Measurements from ENCODE around the gene MTA2. TPM values are rescaled to one million over a fixed set of nuclear protein-coding genes. Genes with fewer than 3 reads are reported as not detected.
A peak's percentile ranks its signal among the peaks of the same experiment; 100 is the strongest.

MTA2 gene
- total and polyA plus RNA-seq, 10 of the 15 experiments (the other 5 are each of a cell fraction or from before 2014, with no cell fraction given) = 6.7 to 201 (median 113) TPM

DNA sequence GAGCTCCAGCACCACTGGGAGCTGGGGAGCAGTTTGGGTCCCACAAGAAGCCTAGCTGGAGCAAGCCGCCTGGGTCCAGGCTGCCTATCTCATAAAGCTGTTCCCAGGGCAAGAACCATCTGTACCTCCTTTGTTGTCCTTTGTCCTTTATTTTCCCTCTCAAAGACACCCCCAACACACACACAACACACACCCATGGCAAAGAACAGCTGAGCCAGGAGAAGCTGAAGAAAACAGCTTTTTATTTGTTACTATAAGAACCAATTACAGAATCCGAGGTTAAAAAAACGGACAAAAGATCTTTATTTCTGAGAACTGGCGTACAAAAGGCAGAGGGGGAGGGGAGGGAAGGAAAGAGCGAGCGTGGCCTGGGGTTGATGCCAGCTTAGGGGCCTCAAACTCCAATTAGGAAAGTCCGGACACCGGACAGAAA is 8.7 kb downstream of the MTA2 start:
- H3K36me3 ChIP-seq (ENCODE audit: control insufficient read depth in 2 of 2, insufficient read depth in 2 of 2, low read length in 1 of 2) = peaks cover 32 to 44% of the 10 kb centered on the region in 2 experiments
- DNase-seq (ENCODE audit: low read depth, low spot score) = no peak
- H3K4me3 ChIP-seq = no peak overlapping the region
- peaks cover 11% of the 10 kb centered on the region for H3K4me1 ChIP-seq (ENCODE audit: control insufficient read depth, insufficient read depth, low read length)
- in situ Hi-C loops (cut with MboI) (no loop called here), intact Hi-C loops (cut with micrococcal nuclease; ENCODE audit: unreplicated experiment) (loop anchor here (5.0 to 10.0 kb wide), 2 partner anchors 242 to 269 kb away; partner anchors contain the start of genes STX5, TEX54 and WDR74)
- no TSS peak for BruUV-seq (replicated peaks)
- no peak for ATAC-seq
- H3K27ac ChIP-seq (ENCODE audit: control insufficient read depth, insufficient read depth) = no peak overlapping the region
- ChIA-PET SMC1A (ENCODE audit: uncharacterized antibody, unreplicated experiment) (interaction anchor here (0.6 to 3.1 kb wide), 14 partner anchors 8 to 270 kb away, joined by 3 to 30 read pairs (median 6); partner anchors contain the start of genes B3GAT3, C11orf98, CSKMT and EEF1G), POLR2A (interaction anchor here (0.9 to 3.1 kb wide), 8 partner anchors 8 to 87 kb away, joined by 3 to 37 read pairs (median 12); partner anchors contain the start of genes B3GAT3, EEF1G, LBHD1 and MTA2), RAD21 (ENCODE audit: unreplicated experiment) (interaction anchor here (1.3 to 3.5 kb wide), 13 partner anchors 7 to 168 kb away, joined by 4 to 36 read pairs (median 13); partner anchors contain the start of genes B3GAT3, EEF1G, INTS5 and LBHD1), CTCF (interaction anchor here (0.7 to 5.5 kb wide), 24 partner anchors 8 to 270 kb away, joined by 3 to 48 read pairs (median 12); partner anchors contain the start of genes B3GAT3, C11orf98, CSKMT and EEF1G)
- no peaks in the 10 kb centered on the region for H3K27me3 ChIP-seq (replicated peaks in 1 of 2; ENCODE audit: control insufficient read depth in 2 of 2, insufficient read depth in 2 of 2, low read length in 1 of 2)
- FAIRE-seq = no peak
- TF ChIP-seq CEBPZ (IDR thresholded peaks at IDR 0.05; ENCODE audit: low read depth, low read length) = no peak
- TF ChIP-seq NFYA (IDR thresholded peaks at IDR 0.05; ENCODE audit: borderline replicate concordance, low read depth, low read length) = no peak
- no peak for TF ChIP-seq CREB1 (IDR thresholded peaks at IDR 0.05; ENCODE audit: low read depth)
- H2AFZ ChIP-seq (ENCODE audit: control insufficient read depth, low read depth, low read length) = no peak overlapping the region
- H3K9me3 ChIP-seq (replicated peaks; ENCODE audit: control insufficient read depth, insufficient read depth, low read length) = no peaks in the 10 kb centered on the region
- H3K9ac ChIP-seq (ENCODE audit: control insufficient read depth, insufficient read depth, low read length) = no peak overlapping the region
- peak overlapping the region; percentile 86 for H3K4me2 ChIP-seq (ENCODE audit: control insufficient read depth, insufficient read depth)
- H4K20me1 ChIP-seq (ENCODE audit: control insufficient read depth, insufficient read depth) = no peaks in the 10 kb centered on the region; the same call in 1 of the 2 replicates
- 71% methylated on average over 8 of the region's 8 CpGs for WGBS (ENCODE audit: insufficient coverage, insufficient replicate concordance, low lambda C conversion rate, missing lambda C conversion rate)
- H3K79me2 ChIP-seq (ENCODE audit: control insufficient read depth, insufficient read depth, low read length) = peaks cover 23% of the 10 kb centered on the region

Data from GM12878 (cell line).